ENCODE results near the gene SREBF2.
"Not testable (repeated sequence)": the region's sequence is repeated elsewhere in the genome, so short reads cannot be mapped to it uniquely, and the experiment has no call there.

SREBF2 gene

DNA sequence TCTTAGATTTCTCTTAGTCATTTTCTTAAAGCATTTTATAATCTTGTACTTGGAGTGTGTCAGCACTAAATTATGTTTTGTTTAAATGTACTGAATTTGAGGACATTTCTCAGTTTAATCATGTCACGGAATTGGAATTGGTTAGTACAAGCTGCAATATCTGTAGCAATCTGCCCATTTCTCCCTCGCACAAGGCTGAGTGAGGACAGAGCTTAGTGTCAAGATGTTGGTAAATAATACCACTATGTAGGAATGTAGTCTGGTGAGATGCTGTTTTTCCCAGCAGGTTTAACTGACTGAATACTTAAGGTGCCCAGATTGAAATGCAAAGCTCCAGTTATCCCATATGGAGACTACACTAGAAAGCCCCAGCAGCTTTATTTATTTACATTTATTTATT, 30.6 kb downstream of the SREBF2 start:
- TF ChIP-seq CTCF (IDR thresholded peaks at IDR 0.05; ENCODE audit: low read depth, low read length, missing control alignments), result no peak
- no peak overlapping the region for H3K4me3 ChIP-seq (ENCODE audit: low read depth, low read length)
- no peak for DNase-seq (ENCODE audit: low read depth)

DNA sequence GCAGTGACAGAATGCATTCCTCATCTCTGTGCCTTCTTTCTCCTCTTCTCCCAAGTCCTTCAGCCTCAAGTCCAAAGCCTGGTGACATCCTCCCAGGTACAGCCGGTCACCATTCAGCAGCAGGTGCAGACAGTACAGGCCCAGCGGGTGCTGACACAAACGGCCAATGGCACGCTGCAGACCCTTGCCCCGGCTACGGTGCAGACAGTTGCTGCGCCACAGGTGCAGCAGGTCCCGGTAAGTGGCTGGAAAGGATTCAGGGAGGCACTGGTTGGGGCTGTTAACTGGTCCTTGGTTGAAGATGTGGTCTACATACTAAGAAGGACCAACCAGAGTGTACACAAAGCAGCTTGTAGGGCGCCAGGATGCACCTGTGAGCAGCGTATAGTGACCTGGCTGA, 35.7 kb downstream of the SREBF2 start:
- DNase-seq (ENCODE audit: low read depth), result no peak
- TF ChIP-seq CTCF (IDR thresholded peaks at IDR 0.05; ENCODE audit: low read depth, low read length, missing control alignments), result no peak
- H3K4me3 ChIP-seq (ENCODE audit: low read depth, low read length), result no peak overlapping the region

GRCh38 chr22:41870081-41870480, 37.2 kb downstream of the SREBF2 start:
- not testable (repeated sequence) for H3K4me3 ChIP-seq (ENCODE audit: low read depth, low read length); DNase-seq (ENCODE audit: low read depth)

GRCh38 chr22:41870786-41871185, 37.9 kb downstream of the SREBF2 start:
- no peak for TF ChIP-seq CTCF (IDR thresholded peaks at IDR 0.05; ENCODE audit: low read depth, low read length, missing control alignments)
- DNase-seq (ENCODE audit: low read depth), result no peak
- no peak overlapping the region for H3K4me3 ChIP-seq (ENCODE audit: low read depth, low read length)

- no peak overlapping the region for H3K4me3 ChIP-seq (ENCODE audit: low read depth, low read length)
- DNase-seq (ENCODE audit: low read depth), result no peak
- no peak for TF ChIP-seq CTCF (IDR thresholded peaks at IDR 0.05; ENCODE audit: low read depth, low read length, missing control alignments)
These were observed 40.5 kb downstream of the SREBF2 start for GRCh38 chr22:41873391-41873790.

- no peak overlapping the region for H3K4me3 ChIP-seq (ENCODE audit: low read depth, low read length)
- no peak for TF ChIP-seq CTCF (IDR thresholded peaks at IDR 0.05; ENCODE audit: low read depth, low read length, missing control alignments)
- DNase-seq (ENCODE audit: low read depth), result no peak
These were observed 41.2 kb downstream of the SREBF2 start for GRCh38 chr22:41874090-41874489.

DNA sequence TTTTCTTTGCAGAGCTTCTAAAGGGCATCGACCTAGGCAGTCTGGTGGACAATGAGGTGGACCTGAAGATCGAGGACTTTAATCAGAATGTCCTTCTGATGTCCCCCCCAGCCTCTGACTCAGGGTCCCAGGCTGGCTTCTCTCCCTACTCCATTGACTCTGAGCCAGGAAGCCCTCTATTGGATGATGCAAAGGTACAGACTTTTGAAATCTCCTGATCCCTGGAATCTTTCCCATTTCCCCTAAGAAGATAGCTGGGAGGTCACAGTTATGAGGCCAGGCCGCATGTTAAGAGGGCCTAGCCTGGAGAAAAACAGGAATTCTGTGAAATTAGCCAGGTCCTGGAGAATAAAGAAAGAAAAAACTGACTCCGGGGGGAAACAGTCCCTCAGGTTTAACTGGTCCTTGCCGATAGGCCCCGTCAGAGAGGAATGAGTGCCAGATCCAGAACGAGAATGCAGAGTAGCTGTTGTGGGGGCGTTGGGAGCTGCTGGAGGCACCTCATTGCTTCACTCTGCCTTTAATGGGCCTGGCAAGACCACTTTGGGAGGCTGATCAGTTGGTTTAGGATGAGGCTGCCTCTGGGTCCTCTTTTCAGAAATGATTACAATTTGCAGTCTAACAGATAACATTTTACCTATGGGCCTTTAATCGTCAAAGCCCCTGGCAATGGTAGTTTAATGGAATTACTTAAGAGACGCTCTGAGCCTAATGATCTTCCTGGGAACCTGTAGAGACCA, 42.8 kb downstream of the SREBF2 start:
- no peak for DNase-seq (ENCODE audit: low read depth)
- H3K4me3 ChIP-seq (ENCODE audit: low read depth, low read length), result no peak overlapping the region
- no peak for TF ChIP-seq CTCF (IDR thresholded peaks at IDR 0.05; ENCODE audit: low read depth, low read length, missing control alignments)
